ENCODE results near the gene C5orf63.
A peak's percentile ranks its signal among the peaks of the same experiment; 100 is the strongest.
"Not testable (repeated sequence)": the region's sequence is repeated elsewhere in the genome, so short reads cannot be mapped to it uniquely, and the experiment has no call there.

Gene C5orf63

DNA sequence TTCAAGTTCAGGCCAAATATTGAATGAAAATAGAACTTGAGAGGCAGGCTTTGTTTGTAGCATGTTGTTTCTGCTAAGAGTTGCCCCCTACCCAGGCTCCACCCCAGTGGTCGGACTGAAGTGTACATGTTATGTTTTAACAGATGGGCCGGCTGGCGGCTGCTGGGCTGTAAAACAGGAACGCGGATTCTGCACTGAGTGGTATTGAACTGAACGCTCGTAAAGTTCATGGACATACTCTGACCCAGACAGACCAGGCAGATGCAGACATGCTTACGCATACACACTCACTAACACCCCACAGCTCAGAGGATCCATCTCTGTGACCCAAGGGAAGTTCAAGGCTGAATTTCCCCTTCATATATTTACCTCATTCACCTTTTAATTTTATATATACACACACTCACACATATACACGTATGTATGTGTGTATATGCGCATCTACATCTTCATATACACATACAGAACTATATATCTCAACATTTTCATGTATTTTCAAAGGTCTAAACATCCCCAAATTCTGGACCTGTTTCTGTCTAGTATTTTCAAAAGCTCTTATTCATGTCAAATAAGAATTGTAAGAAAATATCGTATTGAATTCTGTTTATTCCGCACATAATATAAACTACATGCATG, 44.4 kb downstream of the C5orf63 start:
- no peak for DNase-seq (ENCODE audit: low read depth)
- TF ChIP-seq, protein P1, sequence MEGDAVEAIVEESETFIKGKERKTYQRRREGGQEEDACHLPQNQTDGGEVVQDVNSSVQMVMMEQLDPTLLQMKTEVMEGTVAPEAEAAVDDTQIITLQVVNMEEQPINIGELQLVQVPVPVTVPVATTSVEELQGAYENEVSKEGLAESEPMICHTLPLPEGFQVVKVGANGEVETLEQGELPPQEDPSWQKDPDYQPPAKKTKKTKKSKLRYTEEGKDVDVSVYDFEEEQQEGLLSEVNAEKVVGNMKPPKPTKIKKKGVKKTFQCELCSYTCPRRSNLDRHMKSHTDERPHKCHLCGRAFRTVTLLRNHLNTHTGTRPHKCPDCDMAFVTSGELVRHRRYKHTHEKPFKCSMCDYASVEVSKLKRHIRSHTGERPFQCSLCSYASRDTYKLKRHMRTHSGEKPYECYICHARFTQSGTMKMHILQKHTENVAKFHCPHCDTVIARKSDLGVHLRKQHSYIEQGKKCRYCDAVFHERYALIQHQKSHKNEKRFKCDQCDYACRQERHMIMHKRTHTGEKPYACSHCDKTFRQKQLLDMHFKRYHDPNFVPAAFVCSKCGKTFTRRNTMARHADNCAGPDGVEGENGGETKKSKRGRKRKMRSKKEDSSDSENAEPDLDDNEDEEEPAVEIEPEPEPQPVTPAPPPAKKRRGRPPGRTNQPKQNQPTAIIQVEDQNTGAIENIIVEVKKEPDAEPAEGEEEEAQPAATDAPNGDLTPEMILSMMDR (IDR thresholded peaks at IDR 0.05; ENCODE audit: low read depth, low read length, missing control alignments): no peak
- in situ Hi-C loops (cut with HindIII; ENCODE audit: low sequenced_read_pairs): no loop called here
- peak overlapping the region; percentile 87 for H3K4me3 ChIP-seq (ENCODE audit: low read depth, low read length)

DNA sequence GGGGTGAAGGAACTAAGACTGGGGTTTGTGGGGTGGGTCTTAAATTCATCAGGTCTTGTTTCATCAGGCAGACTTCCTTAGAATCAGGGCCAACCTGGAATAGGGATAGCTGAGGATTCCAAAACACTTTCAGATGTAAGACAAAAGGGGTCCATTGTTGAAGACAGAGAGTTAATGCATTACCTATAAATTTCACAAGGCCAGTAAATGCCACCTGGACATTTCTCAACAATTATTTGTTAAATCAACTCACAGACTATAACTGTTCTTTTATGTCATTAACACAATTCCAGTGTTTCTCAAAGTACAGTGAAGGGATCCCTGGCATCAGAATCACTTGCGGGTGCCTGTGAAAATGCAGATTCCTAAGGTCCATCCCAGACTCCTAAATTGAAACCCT, 45.8 kb downstream of the C5orf63 start:
- no peak overlapping the region for H3K4me3 ChIP-seq (ENCODE audit: low read depth, low read length)
- in situ Hi-C loops (cut with HindIII; ENCODE audit: low sequenced_read_pairs): no loop called here
- TF ChIP-seq, protein P1 (IDR thresholded peaks at IDR 0.05; ENCODE audit: low read depth, low read length, missing control alignments): no peak
- no peak for DNase-seq (ENCODE audit: low read depth)

DNA sequence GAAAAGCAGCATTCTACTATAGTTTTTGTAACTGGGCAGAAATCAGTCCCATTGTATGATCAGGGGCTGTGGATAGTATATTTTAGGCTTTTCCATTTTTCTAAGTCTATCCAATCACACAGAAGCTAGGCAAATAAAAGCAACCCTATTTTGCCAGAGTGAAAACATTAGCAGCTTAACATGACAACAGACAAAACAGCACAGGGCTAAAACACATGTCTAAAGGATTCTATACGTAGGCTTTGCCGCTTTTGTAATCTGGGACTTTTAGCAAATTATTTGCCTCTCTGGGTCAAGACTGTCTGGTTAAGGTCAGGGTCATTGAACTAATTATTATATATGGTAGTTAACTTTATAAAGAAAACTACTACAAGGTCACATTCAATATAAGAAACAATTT, 47.1 kb downstream of the C5orf63 start:
- no peak for DNase-seq (ENCODE audit: low read depth)
- in situ Hi-C loops (cut with HindIII; ENCODE audit: low sequenced_read_pairs): no loop called here
- TF ChIP-seq, protein P1 (IDR thresholded peaks at IDR 0.05; ENCODE audit: low read depth, low read length, missing control alignments): no peak
- H3K4me3 ChIP-seq (ENCODE audit: low read depth, low read length): no peak overlapping the region

DNA sequence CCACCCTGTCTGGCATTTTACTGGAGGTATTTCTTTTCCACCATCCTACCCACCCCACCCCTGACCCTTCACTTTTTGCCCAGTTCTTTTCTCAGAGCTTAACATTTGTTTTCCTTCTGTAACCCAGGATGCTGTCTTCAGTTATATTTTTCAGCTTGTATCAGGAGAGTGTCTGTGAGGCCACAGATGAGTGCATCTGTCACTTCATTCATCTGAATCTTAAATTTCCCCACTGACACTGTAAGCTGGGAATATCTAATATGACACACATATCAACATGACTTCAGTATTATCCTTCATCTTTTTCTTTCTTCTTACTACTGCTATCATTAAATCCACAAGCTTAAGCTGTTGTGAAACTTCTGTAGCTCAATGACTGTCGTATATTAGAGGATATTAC, 47.8 kb downstream of the C5orf63 start:
- in situ Hi-C loops (cut with HindIII; ENCODE audit: low sequenced_read_pairs): no loop called here
- TF ChIP-seq, protein P1 (IDR thresholded peaks at IDR 0.05; ENCODE audit: low read depth, low read length, missing control alignments): no peak
- H3K4me3 ChIP-seq (ENCODE audit: low read depth, low read length): no peak overlapping the region
- no peak for DNase-seq (ENCODE audit: low read depth)

DNA sequence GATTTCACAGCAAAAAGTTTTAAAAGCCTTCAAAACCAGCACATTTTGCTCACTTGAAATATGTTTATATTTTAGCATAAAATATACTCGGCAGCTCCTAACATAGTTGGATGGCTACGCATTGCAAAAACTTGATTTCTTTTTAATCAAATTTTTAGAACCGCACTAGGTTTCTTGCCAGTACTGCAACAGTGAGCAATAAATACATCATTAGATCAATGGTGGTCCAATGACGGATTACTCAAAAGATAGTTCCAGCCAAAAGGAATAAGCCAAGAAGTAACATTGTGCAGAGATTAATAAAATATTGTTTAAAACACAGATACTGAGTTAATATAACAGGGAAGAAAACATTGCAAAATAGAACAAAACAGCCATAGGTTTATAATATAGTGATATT, 48.5 kb downstream of the C5orf63 start:
- in situ Hi-C loops (cut with HindIII; ENCODE audit: low sequenced_read_pairs): no loop called here
- TF ChIP-seq, protein P1 (IDR thresholded peaks at IDR 0.05; ENCODE audit: low read depth, low read length, missing control alignments): no peak
- H3K4me3 ChIP-seq (ENCODE audit: low read depth, low read length): no peak overlapping the region

DNA sequence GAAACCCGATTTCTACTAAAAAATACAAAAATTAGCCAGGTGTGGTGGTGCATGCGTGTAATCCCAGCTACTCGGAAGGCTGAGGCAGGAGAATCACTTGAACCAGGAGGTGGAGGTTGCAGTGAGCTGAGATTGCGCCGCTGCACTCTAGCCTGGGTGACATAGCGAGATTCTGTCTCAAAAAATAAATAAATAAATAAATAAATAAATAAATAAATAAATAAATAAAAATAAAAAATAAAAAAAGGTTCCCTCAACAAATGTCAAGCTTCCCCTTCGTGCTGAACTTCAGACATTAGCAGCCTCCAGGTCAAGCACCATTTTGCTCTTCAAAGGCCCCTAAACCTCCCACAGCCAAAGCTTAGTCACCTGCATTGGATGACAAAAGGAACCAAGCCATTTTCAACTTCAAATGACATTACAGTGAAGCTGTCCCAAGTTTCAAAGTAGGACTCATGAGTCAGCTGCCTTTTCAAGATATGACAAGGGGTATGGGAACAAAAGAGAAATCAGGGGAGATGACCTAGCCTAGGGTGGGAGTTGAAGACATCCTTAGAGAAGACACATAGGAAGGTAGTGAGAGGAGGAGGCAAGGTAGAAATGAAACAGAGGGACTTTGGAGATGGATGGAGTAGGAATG, 49.6 kb downstream of the C5orf63 start:
- in situ Hi-C loops (cut with HindIII; ENCODE audit: low sequenced_read_pairs); DNase-seq (ENCODE audit: low read depth); H3K4me3 ChIP-seq (ENCODE audit: low read depth, low read length): not testable (repeated sequence)

More for the DNA sequence above, 48.5 kb downstream of the C5orf63 start:
- DNase-seq (ENCODE audit: low read depth): no peak

DNA sequence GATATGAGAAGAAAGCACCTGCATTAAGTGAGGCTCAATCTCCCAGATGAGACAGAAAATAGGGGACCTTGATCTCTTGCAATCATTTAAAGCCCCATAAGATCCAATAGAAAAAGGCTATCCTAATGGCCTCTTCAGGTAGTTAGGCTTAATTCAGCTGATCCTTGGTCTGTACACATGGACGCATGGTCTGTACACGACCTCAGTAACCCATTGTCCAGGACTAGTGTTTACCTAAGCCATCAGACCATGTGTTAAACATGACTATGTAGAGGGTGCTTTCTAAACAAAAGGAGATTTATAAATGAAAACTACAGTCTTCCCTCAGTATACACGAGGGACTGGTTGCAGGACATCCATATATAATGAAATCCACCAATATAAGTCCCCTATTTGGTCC, 50.5 kb downstream of the C5orf63 start:
- TF ChIP-seq, protein P1 (IDR thresholded peaks at IDR 0.05; ENCODE audit: low read depth, low read length, missing control alignments): no peak
- no peak for DNase-seq (ENCODE audit: low read depth)
- in situ Hi-C loops (cut with HindIII; ENCODE audit: low sequenced_read_pairs): no loop called here
- H3K4me3 ChIP-seq (ENCODE audit: low read depth, low read length): no peak overlapping the region
